ENCODE results near the gene DSTN.

DSTN gene

GRCh38 chr20:17624551-17625245 lies 54.8 kb downstream of the DSTN start:
- Histone ChIP-seq H2AFZ (no peak overlapping the region), H3K4me3 (ENCODE audit: low read depth, low read length) (no peak overlapping the region), H3K9ac (no peak overlapping the region), H3K9me3 (ENCODE audit: control insufficient read depth, low read length) (no peaks in the 10 kb centered on the region), H3K36me3 (ENCODE audit: control insufficient read depth, insufficient read depth, low read length) (no peaks in the 10 kb centered on the region), H3K4me1 (no peaks in the 10 kb centered on the region), H3K79me2 (no peaks in the 10 kb centered on the region), H3K27ac (no peak overlapping the region), H3K27me3 (ENCODE audit: control insufficient read depth, insufficient read depth, low read length) (no peaks in the 10 kb centered on the region), H3K4me2 (ENCODE audit: low read length) (no peak overlapping the region)
- TF ChIP-seq CTCF (IDR thresholded peaks at IDR 0.05), result no peak

DNA sequence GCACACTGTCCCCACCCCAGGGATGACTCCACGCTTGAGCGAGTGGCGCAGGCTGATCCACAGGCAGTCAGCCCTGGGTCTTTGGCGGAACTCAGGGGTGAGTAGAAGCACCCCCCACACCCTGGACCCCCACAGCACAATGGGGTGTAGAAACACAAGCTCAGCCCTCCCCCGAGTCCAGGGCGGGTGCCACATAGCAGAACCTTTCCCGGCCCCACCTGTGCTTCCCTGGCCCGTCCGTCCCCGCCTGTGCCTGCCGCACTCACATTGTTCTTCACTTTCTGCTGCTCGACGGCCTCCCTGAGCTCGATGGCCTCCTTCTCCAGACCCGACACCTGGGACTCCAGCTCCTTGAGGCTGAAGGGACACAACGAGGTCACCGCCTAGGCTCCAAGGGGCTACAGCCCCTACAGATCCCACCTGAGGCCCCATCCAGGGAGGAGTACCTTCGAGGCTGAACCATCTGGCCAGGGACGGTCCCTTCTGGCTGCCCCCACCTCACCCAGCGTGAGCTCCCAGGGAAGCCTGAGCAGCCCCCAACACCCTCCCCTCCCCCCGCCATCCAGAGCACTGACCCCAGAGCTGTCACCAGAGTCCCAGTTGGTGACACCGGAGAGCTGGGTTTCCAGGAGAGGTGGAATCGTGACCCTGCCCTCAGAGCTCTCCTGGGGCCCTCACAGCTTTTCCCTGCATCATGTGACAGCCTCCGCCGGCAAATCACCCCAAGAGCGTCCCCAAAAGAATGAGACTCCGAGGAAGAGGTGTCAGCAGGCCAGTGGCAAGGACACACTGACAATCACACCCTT lies 55.6 kb downstream of the DSTN start:
- H3K27ac ChIP-seq, result no peak overlapping the region
- TF ChIP-seq CTCF (IDR thresholded peaks at IDR 0.05), result no peak
- no peaks in the 10 kb centered on the region for H3K36me3 ChIP-seq (ENCODE audit: control insufficient read depth, insufficient read depth, low read length)
- H3K4me2 ChIP-seq (ENCODE audit: low read length), result no peak overlapping the region
- no peaks in the 10 kb centered on the region for H3K27me3 ChIP-seq (ENCODE audit: control insufficient read depth, insufficient read depth, low read length)
- no peak overlapping the region for H3K9ac ChIP-seq
- no peaks in the 10 kb centered on the region for H3K4me1 ChIP-seq
- no peaks in the 10 kb centered on the region for H3K9me3 ChIP-seq (ENCODE audit: control insufficient read depth, low read length)
- no peak overlapping the region for H3K4me3 ChIP-seq (ENCODE audit: low read depth, low read length)
- H2AFZ ChIP-seq, result no peak overlapping the region
- peaks cover 6% of the 10 kb centered on the region for H3K79me2 ChIP-seq

DNA sequence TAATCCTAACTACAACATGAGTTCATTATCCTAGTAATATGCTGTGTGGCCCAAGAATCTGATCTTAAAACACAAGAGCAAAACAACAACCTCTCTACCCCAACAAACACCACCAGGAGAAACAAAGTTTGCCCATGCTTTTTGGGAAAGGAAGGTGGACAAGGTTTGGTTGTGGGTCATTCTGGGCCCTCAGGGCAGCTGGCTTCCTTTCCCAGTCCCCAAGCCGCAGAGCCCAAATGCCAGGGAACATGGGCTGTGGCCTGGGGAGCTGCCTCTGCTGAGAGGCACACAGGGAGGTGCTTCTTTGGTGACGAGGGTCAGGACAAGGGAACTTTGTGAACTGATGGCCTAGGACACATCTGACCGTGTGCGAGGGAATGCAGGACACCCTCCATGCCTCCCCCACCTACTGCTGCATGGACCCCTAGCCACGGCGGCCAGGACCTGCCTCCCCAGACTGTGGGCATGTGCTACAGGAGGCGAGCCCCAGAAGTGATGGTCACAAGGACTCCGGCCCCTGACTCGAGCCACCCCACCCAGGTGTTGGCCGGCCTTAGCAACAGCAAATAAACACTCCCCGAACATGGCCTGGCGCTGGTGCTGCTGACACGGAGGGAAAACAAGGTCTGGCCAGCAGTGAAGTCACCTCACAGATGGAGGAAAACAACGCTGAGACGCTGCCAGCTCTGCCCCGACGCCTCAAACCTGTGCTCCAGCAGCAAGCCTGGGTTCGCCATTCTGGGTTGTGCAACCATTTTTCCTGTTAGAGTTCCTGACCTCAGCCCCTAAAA lies 56.5 kb downstream of the DSTN start:
- H3K79me2 ChIP-seq, result peaks cover 13% of the 10 kb centered on the region
- H3K4me1 ChIP-seq, result no peaks in the 10 kb centered on the region
- TF ChIP-seq CTCF (IDR thresholded peaks at IDR 0.05), result no peak
- no peaks in the 10 kb centered on the region for H3K27me3 ChIP-seq (ENCODE audit: control insufficient read depth, insufficient read depth, low read length)
- no peak overlapping the region for H3K4me3 ChIP-seq (ENCODE audit: low read depth, low read length)
- H3K4me2 ChIP-seq (ENCODE audit: low read length), result no peak overlapping the region
- no peaks in the 10 kb centered on the region for H3K9me3 ChIP-seq (ENCODE audit: control insufficient read depth, low read length)
- no peak overlapping the region for H2AFZ ChIP-seq
- H3K36me3 ChIP-seq (ENCODE audit: control insufficient read depth, insufficient read depth, low read length), result no peaks in the 10 kb centered on the region
- H3K27ac ChIP-seq, result no peak overlapping the region
- no peak overlapping the region for H3K9ac ChIP-seq

GRCh38 chr20:17627101-17627955 lies 57.5 kb downstream of the DSTN start:
- peaks cover 18% of the 10 kb centered on the region for H3K79me2 ChIP-seq
- no peak overlapping the region for H2AFZ ChIP-seq
- no peaks in the 10 kb centered on the region for H3K4me1 ChIP-seq
- H3K4me3 ChIP-seq (ENCODE audit: low read depth, low read length), result no peak overlapping the region
- H3K27me3 ChIP-seq (ENCODE audit: control insufficient read depth, insufficient read depth, low read length), result no peaks in the 10 kb centered on the region
- H3K36me3 ChIP-seq (ENCODE audit: control insufficient read depth, insufficient read depth, low read length), result no peaks in the 10 kb centered on the region
- TF ChIP-seq CTCF (IDR thresholded peaks at IDR 0.05), result no peak
- H3K27ac ChIP-seq, result no peak overlapping the region
- H3K9me3 ChIP-seq (ENCODE audit: control insufficient read depth, low read length), result no peaks in the 10 kb centered on the region
- no peak overlapping the region for H3K9ac ChIP-seq
- no peak overlapping the region for H3K4me2 ChIP-seq (ENCODE audit: low read length)
